SK-N-SH (cell line): Measurements from ENCODE around the gene NAV2. TPM values are rescaled to one million over a fixed set of nuclear protein-coding genes. Genes with fewer than 3 reads are reported as not detected.

Experiments
- CTCF ChIA-PET: fragments of 300-600, 350-600 bp; formaldehyde crosslinking; extraction: SDS; loops from one replicate; lab custom pipeline; 2021; lab: Yijun Ruan, JAX
- POLR2A ChIA-PET: fragments of 350-600 bp; sonication (Branson Sonifier 250); formaldehyde crosslinking; extraction: SDS; loops from one replicate; lab custom pipeline; 2020; ENCODE audit warnings: antibody characterized with exemption, inconsistent platforms; lab: Yijun Ruan, JAX
- DNase-seq: peaks from one replicate; pipeline ENCODE4 v3.0.0; 2012
- H2AFZ ChIP-seq: fragments of 200-600 bp; sonication (generic); 2 replicates; pipeline ENCODE4 v1.8.1; 2016; ENCODE audit warnings: antibody characterized with exemption, mild to moderate bottlenecking, low read depth
- H3F3A ChIP-seq: fragments of 200-600 bp; sonication (generic); replicated peaks from 2 replicates; pipeline ENCODE3; 2016; ENCODE audit warnings: antibody characterized with exemption, mild to moderate bottlenecking; ENCODE audit not compliant: insufficient read depth
- H3K27ac ChIP-seq, 2 experiments: fragments of 200-500 bp in 1 of 2; fragments of 200-600 bp in 1 of 2; sonication (Bioruptor generic) in 1 of 2; sonication (generic), shearing (Covaris generic) in 1 of 2; 2 replicates each; pipeline versions ENCODE4 v1.5.1 to v1.6.1; 2014 to 2016; ENCODE audit warnings: low read depth in 2 of 2, inconsistent platforms in 1 of 2, low read length in 1 of 2, mild to moderate bottlenecking in 1 of 2, mixed read lengths in 1 of 2
- H3K27me3 ChIP-seq: fragments of 200-600 bp; sonication (generic), shearing (Covaris generic); 2 replicates; pipeline ENCODE4 v1.6.1; 2016; ENCODE audit warnings: mixed run types; ENCODE audit not compliant: insufficient read depth
- H3K36me3 ChIP-seq, 2 experiments: fragments of 200-500 bp in 1 of 2; fragments of 200-600 bp in 1 of 2; sonication (Bioruptor generic) in 1 of 2; sonication (generic) in 1 of 2; replicated peaks in 1 of 2; 2 replicates each; pipeline versions ENCODE3 to v1.5.1; 2014 to 2016; ENCODE audit warnings: low read length in 1 of 2, mild to moderate bottlenecking in 1 of 2; ENCODE audit not compliant: insufficient read depth in 2 of 2, control insufficient read depth in 1 of 2
- H3K4me1 ChIP-seq, 2 experiments: fragments of 200-500 bp in 1 of 2; fragments of 200-600 bp in 1 of 2; sonication (Bioruptor generic) in 1 of 2; sonication (generic), shearing (Covaris generic) in 1 of 2; 2 replicates each; pipeline versions ENCODE4 v1.5.1 to v1.6.1; 2014 to 2016; ENCODE audit warnings: low read depth in 1 of 2, low read length in 1 of 2, mixed run types in 1 of 2; ENCODE audit not compliant: insufficient read depth in 2 of 2, control insufficient read depth in 1 of 2
- H3K4me2 ChIP-seq: fragments of 200-600 bp; sonication (generic), shearing (Covaris generic); 2 replicates; pipeline ENCODE4 v1.6.1; 2017; ENCODE audit warnings: mixed run types
- H3K4me3 ChIP-seq, 2 experiments: fragments of 200-500 bp in 1 of 2; fragments of 200-600 bp in 1 of 2; sonication (Bioruptor generic) in 1 of 2; sonication (generic), shearing (Covaris generic) in 1 of 2; 2 replicates each; pipeline versions ENCODE4 v1.5.1 to v1.8.1; 2014 to 2016; ENCODE audit warnings: low read depth in 2 of 2, inconsistent platforms in 1 of 2, low read length in 1 of 2, mild to moderate bottlenecking in 1 of 2, mixed read lengths in 1 of 2, moderate library complexity in 1 of 2
- H3K79me2 ChIP-seq: fragments of 200-600 bp; sonication (generic); 2 replicates; pipeline ENCODE4 v1.8.1; 2017; ENCODE audit warnings: mild to moderate bottlenecking; ENCODE audit not compliant: insufficient read depth
- H3K9ac ChIP-seq: fragments of 200-600 bp; sonication (generic); 2 replicates; pipeline ENCODE4 v1.6.1; 2017; ENCODE audit warnings: mixed run types
- H3K9me2 ChIP-seq: fragments of 200-600 bp; sonication (generic); 2 replicates; pipeline ENCODE4 v1.6.1; 2017; ENCODE audit warnings: mixed run types
- H3K9me3 ChIP-seq: fragments of 200-600 bp; sonication (generic); 2 replicates; pipeline ENCODE4 v1.6.1; 2017; ENCODE audit warnings: mixed run types, mild to moderate bottlenecking, moderate library complexity
- H4K20me1 ChIP-seq: fragments of 200-600 bp; sonication (generic); 2 replicates; pipeline ENCODE4 v1.6.1; 2017; ENCODE audit warnings: mild to moderate bottlenecking, mixed run types; ENCODE audit not compliant: insufficient read depth
- ELF1 ChIP-seq: IDR thresholded peaks from 2 replicates; pipeline ENCODE4 v1.4.0; 2012
- EP300 ChIP-seq, 2 experiments: IDR thresholded peaks; 2 replicates each; pipeline versions ENCODE4 v1.4.0 to v1.6.1; 2012; ENCODE audit warnings: borderline replicate concordance in 1 of 2, low read depth in 1 of 2, low read length in 1 of 2
- EZH2phosphoT487 ChIP-seq: fragments of 200-600 bp; sonication (generic); IDR thresholded peaks from 2 replicates; pipeline ENCODE4 v1.6.1; 2017; ENCODE audit warnings: low read depth, mixed run types, mild to moderate bottlenecking, antibody characterized with exemption, moderate library complexity, borderline replicate concordance
- FOXJ3 ChIP-seq: sonication (generic); formaldehyde crosslinking; IDR thresholded peaks from 2 replicates; pipeline ENCODE4 v1.5.1; 2020; ENCODE audit warnings: mild to moderate bottlenecking, missing genetic modification reagents
- JUND ChIP-seq: IDR thresholded peaks from 2 replicates; pipeline ENCODE4 v1.4.0; 2012
- MXI1 ChIP-seq: IDR thresholded peaks from 2 replicates; pipeline ENCODE4 v1.6.1; 2012; ENCODE audit warnings: mild to moderate bottlenecking, low read depth, low read length, improper control_type of control experiment
- RCOR1 ChIP-seq: fragments of 150-350 bp; IDR thresholded peaks from 2 replicates; pipeline ENCODE4 v1.6.1; 2017; ENCODE audit warnings: antibody characterized with exemption, low read length
- RFX5 ChIP-seq: IDR thresholded peaks from 2 replicates; pipeline ENCODE4 v1.6.1; 2012; ENCODE audit warnings: mild to moderate bottlenecking, improper control_type of control experiment, low read length
- TAF1 ChIP-seq: IDR thresholded peaks from 2 replicates; pipeline ENCODE4 v1.6.1; 2012; ENCODE audit warnings: low read depth, mild to moderate bottlenecking, low read length, moderate library complexity, borderline replicate concordance
- YY1 ChIP-seq: IDR thresholded peaks from 2 replicates; pipeline ENCODE4 v1.4.0; 2012; ENCODE audit warnings: low read depth, mild to moderate bottlenecking
- WGBS: methylation state at CpG from one replicate; pipeline ENCODE4 v1.1.6; 2017; ENCODE audit warnings: low lambda C conversion rate; 5-methylcytosine and 5-hydroxymethylcytosine counted together
- polyA plus RNA-seq, 3 experiments: library from polyadenylated mRNA; depleted of rRNA; stranded (reverse); fragments of >200 nt; gene quantifications; 2 replicates each; pipeline ENCODE4 v1.2.3, GENCODE V29; 2012
- TF ChIP-seq, protein P1 (sequence below): IDR thresholded peaks from 2 replicates; pipeline ENCODE4 v1.4.0; 2012; ENCODE audit warnings: low read depth
- TF ChIP-seq, protein P2 (sequence below): fragments of 150-350 bp; IDR thresholded peaks from 2 replicates; pipeline ENCODE4 v1.6.1; 2017; ENCODE audit warnings: antibody characterized with exemption, low read length, low read depth, borderline replicate concordance
- TF ChIP-seq, protein P3 (sequence below): IDR thresholded peaks from 2 replicates; pipeline ENCODE4 v1.4.0; 2012; ENCODE audit warnings: low read depth, borderline replicate concordance
- TF ChIP-seq, protein P4 (sequence below): IDR thresholded peaks from 2 replicates; pipeline ENCODE4 v1.6.1; 2012; ENCODE audit warnings: mild to moderate bottlenecking, low read depth, low read length, moderate library complexity
- TF ChIP-seq, protein P5 (sequence below): fragments of 200-600 bp; sonication (generic); IDR thresholded peaks from 2 replicates; pipeline ENCODE4 v1.6.1; 2017; ENCODE audit warnings: antibody characterized with exemption, mild to moderate bottlenecking, moderate library complexity
- TF ChIP-seq, protein P6 (sequence below): IDR thresholded peaks from 2 replicates; pipeline ENCODE4 v1.4.0; 2012; ENCODE audit warnings: low read depth, borderline replicate concordance
- TF ChIP-seq, protein P7 (sequence below): IDR thresholded peaks from 2 replicates; pipeline ENCODE4; 2012

The NAV2 gene
- polyA plus RNA-seq, 1 of the 3 experiments (the other 2 are of a cell fraction): 26.2 TPM

DNA sequence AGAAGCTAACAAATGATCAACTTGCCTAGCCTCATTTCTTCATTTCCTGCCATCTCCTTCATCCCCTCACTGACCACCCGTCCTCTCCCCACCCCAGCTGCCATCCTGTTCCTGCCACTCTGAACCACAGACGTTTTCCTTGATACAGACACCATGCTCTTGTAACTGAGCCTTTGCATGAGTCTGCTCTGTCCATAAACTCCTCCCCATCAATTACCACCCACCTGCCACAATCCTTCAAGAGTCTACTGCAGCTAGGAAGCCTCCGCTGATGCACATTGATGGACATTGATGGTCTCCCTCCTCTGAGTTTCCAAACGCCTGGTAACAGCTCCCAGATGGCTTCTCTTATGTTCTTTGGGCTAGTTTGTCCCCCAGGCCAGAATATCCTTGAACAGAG is 253.8 kb downstream of the NAV2 start:
- Histone ChIP-seq H3K9ac (no peak overlapping the region), H3K27ac (no peak overlapping the region; a peak in 1 of 4 replicates), H3K4me3 (no peak overlapping the region), H3F3A (peaks cover 22% of the 10 kb centered on the region), H2AFZ (no peak overlapping the region), H3K27me3 (no peaks in the 10 kb centered on the region), H3K36me3 (peaks cover 71 to 72% of the 10 kb centered on the region in 2 experiments), H3K79me2 (peaks cover 100% of the 10 kb centered on the region), H3K4me2 (no peak overlapping the region), H3K4me1 (peaks cover 0 to 8% of the 10 kb centered on the region in 2 experiments; a peak in 1 of 4 replicates), H4K20me1 (peaks cover 50% of the 10 kb centered on the region), H3K9me3 (no peaks in the 10 kb centered on the region), H3K9me2 (no peaks in the 10 kb centered on the region)
- no peak for DNase-seq
- POLR2A ChIA-PET: no interaction called here
- 93% methylated on average over 4 of the region's 4 CpGs for WGBS
- CTCF ChIA-PET: interaction anchor here (0.9 to 1.4 kb wide), 2 partner anchors 23 to 144 kb away, joined by 3 to 4 read pairs; no protein-coding TSS in a partner anchor
- TF ChIP-seq EZH2phosphoT487 (no peak), YY1 (no peak), MXI1 (no peak), EP300 (IDR thresholded peaks at IDR 0.05; ENCODE audit: borderline replicate concordance in 1 of 2, low read depth in 1 of 2, low read length in 1 of 2) (no peak), TAF1 (no peak), JUND (no peak)
- TF ChIP-seq, protein P1, sequence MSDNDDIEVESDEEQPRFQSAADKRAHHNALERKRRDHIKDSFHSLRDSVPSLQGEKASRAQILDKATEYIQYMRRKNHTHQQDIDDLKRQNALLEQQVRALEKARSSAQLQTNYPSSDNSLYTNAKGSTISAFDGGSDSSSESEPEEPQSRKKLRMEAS: no peak
- TF ChIP-seq, protein P2, sequence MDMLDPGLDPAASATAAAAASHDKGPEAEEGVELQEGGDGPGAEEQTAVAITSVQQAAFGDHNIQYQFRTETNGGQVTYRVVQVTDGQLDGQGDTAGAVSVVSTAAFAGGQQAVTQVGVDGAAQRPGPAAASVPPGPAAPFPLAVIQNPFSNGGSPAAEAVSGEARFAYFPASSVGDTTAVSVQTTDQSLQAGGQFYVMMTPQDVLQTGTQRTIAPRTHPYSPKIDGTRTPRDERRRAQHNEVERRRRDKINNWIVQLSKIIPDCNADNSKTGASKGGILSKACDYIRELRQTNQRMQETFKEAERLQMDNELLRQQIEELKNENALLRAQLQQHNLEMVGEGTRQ: no peak
- TF ChIP-seq, protein P3, sequence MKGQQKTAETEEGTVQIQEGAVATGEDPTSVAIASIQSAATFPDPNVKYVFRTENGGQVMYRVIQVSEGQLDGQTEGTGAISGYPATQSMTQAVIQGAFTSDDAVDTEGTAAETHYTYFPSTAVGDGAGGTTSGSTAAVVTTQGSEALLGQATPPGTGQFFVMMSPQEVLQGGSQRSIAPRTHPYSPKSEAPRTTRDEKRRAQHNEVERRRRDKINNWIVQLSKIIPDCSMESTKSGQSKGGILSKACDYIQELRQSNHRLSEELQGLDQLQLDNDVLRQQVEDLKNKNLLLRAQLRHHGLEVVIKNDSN: no peak
- TF ChIP-seq, protein P4, sequence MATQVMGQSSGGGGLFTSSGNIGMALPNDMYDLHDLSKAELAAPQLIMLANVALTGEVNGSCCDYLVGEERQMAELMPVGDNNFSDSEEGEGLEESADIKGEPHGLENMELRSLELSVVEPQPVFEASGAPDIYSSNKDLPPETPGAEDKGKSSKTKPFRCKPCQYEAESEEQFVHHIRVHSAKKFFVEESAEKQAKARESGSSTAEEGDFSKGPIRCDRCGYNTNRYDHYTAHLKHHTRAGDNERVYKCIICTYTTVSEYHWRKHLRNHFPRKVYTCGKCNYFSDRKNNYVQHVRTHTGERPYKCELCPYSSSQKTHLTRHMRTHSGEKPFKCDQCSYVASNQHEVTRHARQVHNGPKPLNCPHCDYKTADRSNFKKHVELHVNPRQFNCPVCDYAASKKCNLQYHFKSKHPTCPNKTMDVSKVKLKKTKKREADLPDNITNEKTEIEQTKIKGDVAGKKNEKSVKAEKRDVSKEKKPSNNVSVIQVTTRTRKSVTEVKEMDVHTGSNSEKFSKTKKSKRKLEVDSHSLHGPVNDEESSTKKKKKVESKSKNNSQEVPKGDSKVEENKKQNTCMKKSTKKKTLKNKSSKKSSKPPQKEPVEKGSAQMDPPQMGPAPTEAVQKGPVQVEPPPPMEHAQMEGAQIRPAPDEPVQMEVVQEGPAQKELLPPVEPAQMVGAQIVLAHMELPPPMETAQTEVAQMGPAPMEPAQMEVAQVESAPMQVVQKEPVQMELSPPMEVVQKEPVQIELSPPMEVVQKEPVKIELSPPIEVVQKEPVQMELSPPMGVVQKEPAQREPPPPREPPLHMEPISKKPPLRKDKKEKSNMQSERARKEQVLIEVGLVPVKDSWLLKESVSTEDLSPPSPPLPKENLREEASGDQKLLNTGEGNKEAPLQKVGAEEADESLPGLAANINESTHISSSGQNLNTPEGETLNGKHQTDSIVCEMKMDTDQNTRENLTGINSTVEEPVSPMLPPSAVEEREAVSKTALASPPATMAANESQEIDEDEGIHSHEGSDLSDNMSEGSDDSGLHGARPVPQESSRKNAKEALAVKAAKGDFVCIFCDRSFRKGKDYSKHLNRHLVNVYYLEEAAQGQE: no peak

DNA sequence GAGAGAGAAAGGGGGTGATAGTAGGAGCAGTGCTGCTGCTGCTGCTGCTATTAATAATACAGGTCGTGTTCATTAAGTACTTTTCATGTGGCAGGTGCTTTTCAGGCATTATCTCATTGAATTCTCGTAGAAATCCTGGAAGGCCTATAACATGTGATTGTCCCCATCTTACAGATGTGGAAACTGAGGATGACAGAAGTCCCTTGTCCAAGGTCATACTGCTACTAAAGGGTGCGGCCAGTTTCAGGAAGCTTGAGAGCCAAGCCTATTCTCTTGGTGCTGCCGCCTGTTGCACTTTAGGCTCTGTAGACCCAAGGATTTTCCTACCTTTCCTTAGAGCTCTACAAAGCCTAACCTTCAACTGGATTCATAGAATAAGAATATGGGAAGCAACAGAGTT is 254.3 kb downstream of the NAV2 start:
- H3K79me2 ChIP-seq: peaks cover 100% of the 10 kb centered on the region
- TF ChIP-seq, protein P5, sequence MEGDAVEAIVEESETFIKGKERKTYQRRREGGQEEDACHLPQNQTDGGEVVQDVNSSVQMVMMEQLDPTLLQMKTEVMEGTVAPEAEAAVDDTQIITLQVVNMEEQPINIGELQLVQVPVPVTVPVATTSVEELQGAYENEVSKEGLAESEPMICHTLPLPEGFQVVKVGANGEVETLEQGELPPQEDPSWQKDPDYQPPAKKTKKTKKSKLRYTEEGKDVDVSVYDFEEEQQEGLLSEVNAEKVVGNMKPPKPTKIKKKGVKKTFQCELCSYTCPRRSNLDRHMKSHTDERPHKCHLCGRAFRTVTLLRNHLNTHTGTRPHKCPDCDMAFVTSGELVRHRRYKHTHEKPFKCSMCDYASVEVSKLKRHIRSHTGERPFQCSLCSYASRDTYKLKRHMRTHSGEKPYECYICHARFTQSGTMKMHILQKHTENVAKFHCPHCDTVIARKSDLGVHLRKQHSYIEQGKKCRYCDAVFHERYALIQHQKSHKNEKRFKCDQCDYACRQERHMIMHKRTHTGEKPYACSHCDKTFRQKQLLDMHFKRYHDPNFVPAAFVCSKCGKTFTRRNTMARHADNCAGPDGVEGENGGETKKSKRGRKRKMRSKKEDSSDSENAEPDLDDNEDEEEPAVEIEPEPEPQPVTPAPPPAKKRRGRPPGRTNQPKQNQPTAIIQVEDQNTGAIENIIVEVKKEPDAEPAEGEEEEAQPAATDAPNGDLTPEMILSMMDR: no peak
- no peak for TF ChIP-seq RFX5
- no peak for TF ChIP-seq ELF1
- no peak for TF ChIP-seq RCOR1
- TF ChIP-seq, protein P6, sequence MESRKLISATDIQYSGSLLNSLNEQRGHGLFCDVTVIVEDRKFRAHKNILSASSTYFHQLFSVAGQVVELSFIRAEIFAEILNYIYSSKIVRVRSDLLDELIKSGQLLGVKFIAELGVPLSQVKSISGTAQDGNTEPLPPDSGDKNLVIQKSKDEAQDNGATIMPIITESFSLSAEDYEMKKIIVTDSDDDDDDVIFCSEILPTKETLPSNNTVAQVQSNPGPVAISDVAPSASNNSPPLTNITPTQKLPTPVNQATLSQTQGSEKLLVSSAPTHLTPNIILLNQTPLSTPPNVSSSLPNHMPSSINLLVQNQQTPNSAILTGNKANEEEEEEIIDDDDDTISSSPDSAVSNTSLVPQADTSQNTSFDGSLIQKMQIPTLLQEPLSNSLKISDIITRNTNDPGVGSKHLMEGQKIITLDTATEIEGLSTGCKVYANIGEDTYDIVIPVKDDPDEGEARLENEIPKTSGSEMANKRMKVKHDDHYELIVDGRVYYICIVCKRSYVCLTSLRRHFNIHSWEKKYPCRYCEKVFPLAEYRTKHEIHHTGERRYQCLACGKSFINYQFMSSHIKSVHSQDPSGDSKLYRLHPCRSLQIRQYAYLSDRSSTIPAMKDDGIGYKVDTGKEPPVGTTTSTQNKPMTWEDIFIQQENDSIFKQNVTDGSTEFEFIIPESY: no peak
- TF ChIP-seq FOXJ3: no peak
- TF ChIP-seq, protein P7, sequence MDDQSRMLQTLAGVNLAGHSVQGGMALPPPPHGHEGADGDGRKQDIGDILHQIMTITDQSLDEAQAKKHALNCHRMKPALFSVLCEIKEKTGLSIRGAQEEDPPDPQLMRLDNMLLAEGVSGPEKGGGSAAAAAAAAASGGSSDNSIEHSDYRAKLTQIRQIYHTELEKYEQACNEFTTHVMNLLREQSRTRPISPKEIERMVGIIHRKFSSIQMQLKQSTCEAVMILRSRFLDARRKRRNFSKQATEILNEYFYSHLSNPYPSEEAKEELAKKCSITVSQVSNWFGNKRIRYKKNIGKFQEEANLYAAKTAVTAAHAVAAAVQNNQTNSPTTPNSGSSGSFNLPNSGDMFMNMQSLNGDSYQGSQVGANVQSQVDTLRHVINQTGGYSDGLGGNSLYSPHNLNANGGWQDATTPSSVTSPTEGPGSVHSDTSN: no peak

More for the DNA sequence above, 254.3 kb downstream of the NAV2 start:
- Histone ChIP-seq H3K4me1 (peaks cover 0 to 8% of the 10 kb centered on the region in 2 experiments; a peak in 1 of 4 replicates), H3K4me3 (no peak overlapping the region), H3K9ac (no peak overlapping the region), H4K20me1 (peaks cover 49% of the 10 kb centered on the region), H3K36me3 (peaks cover 67 to 72% of the 10 kb centered on the region in 2 experiments), H2AFZ (no peak overlapping the region), H3K4me2 (no peak overlapping the region), H3K9me3 (no peaks in the 10 kb centered on the region), H3K9me2 (no peaks in the 10 kb centered on the region), H3F3A (peaks cover 21% of the 10 kb centered on the region), H3K27me3 (no peaks in the 10 kb centered on the region), H3K27ac (no peak overlapping the region)
- ChIA-PET CTCF (interaction anchor here (0.9 to 1.4 kb wide), 2 partner anchors 23 to 144 kb away, joined by 3 to 4 read pairs; no protein-coding TSS in a partner anchor), POLR2A (no interaction called here)
- no peak for DNase-seq
- 91% methylated on average over 4 of the region's 4 CpGs for WGBS
